ENCODE data around the gene DPY19L3. TPM values are rescaled to one million over a fixed set of nuclear protein-coding genes. Genes with fewer than 3 reads are reported as not detected.
A peak's percentile ranks its signal among the peaks of the same experiment; 100 is the strongest.
"Not testable (repeated sequence)": the region's sequence is repeated elsewhere in the genome, so short reads cannot be mapped to it uniquely, and the experiment has no call there.

DPY19L3 gene
- total RNA-seq, 5 donors from 2014 or later (not counting 1 experiment from before 2014, with no cell fraction given) = 11.1 to 17.4 (median 15.5) TPM

DNA sequence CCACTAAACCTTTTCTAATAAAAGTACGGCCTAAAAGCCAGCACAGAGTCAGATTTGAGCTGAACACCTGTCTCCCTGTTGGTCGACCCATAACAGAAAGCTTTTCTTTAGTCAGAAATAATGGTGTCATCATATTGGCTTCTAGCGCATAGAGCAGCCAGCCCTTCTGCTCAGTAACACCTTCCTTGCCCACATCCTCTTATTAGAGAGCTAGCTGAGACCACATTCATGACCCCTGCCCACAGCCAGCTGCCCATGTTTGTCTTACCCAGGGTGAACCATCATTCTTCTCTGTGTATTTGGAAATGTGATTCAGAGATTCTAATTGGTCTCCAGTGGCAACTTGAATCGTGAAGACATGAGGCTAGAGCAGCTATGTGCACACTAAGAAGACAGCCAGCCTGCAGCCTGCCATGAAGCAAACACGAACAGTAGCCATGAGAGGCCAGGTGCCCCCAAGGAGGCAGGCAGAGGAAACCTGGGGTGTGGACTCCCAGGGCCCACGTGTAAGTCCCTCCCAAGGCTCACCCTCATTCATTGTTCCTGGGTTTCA, 93.2 kb downstream of the DPY19L3 start:
- Mint-ChIP-seq H3K4me1 (peaks cover 0 to 12% (median 5%) of the 10 kb centered on the region in 3 donors), H3K27ac (no peak overlapping the region), H3K27me3 (peaks cover 0 to 6% of the 10 kb centered on the region in 2 donors), H3K4me3 (no peak overlapping the region), H3K9me3 (no peaks in the 10 kb centered on the region), H3K36me3 (no peaks in the 10 kb centered on the region)
- Histone ChIP-seq H3K36me3 (ENCODE audit: control insufficient read depth in 2 of 2, extremely low read depth in 1 of 2, insufficient read depth in 1 of 2, low read length in 1 of 2) (no peaks in the 10 kb centered on the region), H3K9me3 (no peaks in the 10 kb centered on the region), H3K27ac (ENCODE audit: low read length) (no peak overlapping the region), H3K4me1 (ENCODE audit: control insufficient read depth in 1 of 2, extremely low read depth in 1 of 2, insufficient read depth in 2 of 2, low read length in 2 of 2) (peaks cover 0 to 10% of the 10 kb centered on the region in 2 experiments), H3K27me3 (replicated peaks in 1 of 2; ENCODE audit: control insufficient read depth in 2 of 2, extremely low read depth in 1 of 2, insufficient read depth in 2 of 2, low read length in 1 of 2) (peaks cover 0 to 9% of the 10 kb centered on the region in 2 experiments), H3K4me3 (ENCODE audit: control insufficient read depth in 1 of 2, extremely low read depth in 1 of 2, low read length in 1 of 2) (no peak overlapping the region)
- peak in 22 of 35 experiments; percentile 4 to 55 (median 20) for DNase-seq
- CTCF ChIA-PET = no interaction called here
- 46% methylated on average over 6 of the region's 6 CpGs for WGBS (ENCODE audit: insufficient coverage)
- POLR2A ChIA-PET = no interaction called here
- peak in 2 of 4 experiments; percentile 36 to 61 for ATAC-seq (replicated peaks in 1 of 4)

DNA sequence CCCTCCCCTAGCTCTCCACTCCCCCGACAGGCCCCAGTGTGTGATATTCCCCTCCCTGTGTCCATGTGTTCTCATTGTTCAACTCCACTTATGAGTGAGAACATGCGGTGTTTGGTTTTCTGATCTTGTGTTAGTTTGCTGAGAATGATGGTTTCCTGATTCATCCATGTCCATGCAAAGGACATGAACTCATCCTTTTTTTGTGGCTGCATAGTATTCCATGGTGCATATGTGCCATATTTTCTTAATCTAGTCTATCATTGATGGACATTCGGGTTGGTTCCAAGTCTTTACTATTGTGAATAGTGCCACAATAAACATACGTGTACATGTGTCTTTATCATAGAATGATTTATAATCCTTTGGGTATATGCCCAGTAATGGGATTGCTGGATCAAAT, 106.9 kb downstream of the DPY19L3 start:
- WGBS (ENCODE audit: insufficient coverage) = no CpG with 5 or more reads among the region's 4 CpGs
- H3K4me3 ChIP-seq (ENCODE audit: control insufficient read depth in 1 of 2, extremely low read depth in 1 of 2, low read length in 1 of 2); H3K9me3 ChIP-seq; H3K36me3 ChIP-seq (ENCODE audit: control insufficient read depth in 2 of 2, extremely low read depth in 1 of 2, insufficient read depth in 1 of 2, low read length in 1 of 2); POLR2A ChIA-PET; ATAC-seq (replicated peaks in 1 of 4); H3K27me3 Mint-ChIP-seq; CTCF ChIA-PET; H3K4me3 Mint-ChIP-seq; H3K4me1 ChIP-seq (ENCODE audit: control insufficient read depth in 1 of 2, extremely low read depth in 1 of 2, insufficient read depth in 2 of 2, low read length in 2 of 2); H3K4me1 Mint-ChIP-seq; H3K27ac ChIP-seq (ENCODE audit: low read length); DNase-seq; H3K36me3 Mint-ChIP-seq; H3K27ac Mint-ChIP-seq; H3K27me3 ChIP-seq (replicated peaks in 1 of 2; ENCODE audit: control insufficient read depth in 2 of 2, extremely low read depth in 1 of 2, insufficient read depth in 2 of 2, low read length in 1 of 2): not testable (repeated sequence)
- H3K9me3 Mint-ChIP-seq = peaks cover 4 to 12% (median 11%) of the 10 kb centered on the region in 3 donors

DNA sequence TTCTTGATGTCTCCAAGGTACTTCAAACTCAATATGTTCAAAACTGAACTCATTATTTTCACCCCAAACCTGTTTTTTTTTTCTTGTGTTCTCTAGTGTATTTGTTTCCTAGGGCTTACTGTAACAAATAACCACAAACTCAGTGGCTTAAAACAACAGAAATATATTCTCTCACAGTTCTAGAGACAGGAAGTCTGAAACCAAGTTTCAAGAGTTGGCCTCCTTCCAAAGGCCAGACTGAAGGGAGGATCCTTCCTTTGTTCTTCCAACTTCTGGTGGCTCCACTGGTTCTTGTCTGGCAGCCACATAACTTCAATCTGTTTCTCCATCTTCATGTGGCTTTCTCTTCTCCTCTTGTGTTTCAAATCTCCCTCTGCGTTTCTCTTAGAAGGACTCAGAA, 113.5 kb downstream of the DPY19L3 start:
- Mint-ChIP-seq H3K4me1 (peaks cover 26 to 32% (median 30%) of the 10 kb centered on the region in 3 donors), H3K4me3 (peak overlapping the region in 1 of 3 donors; percentile 26), H3K36me3 (no peaks in the 10 kb centered on the region), H3K27ac (peak overlapping the region; percentile 54 to 68), H3K27me3 (no peaks in the 10 kb centered on the region), H3K9me3 (no peaks in the 10 kb centered on the region)
- Histone ChIP-seq H3K4me3 (ENCODE audit: control insufficient read depth in 1 of 2, extremely low read depth in 1 of 2, low read length in 1 of 2) (no peak overlapping the region), H3K9me3 (no peaks in the 10 kb centered on the region), H3K27me3 (replicated peaks in 1 of 2; ENCODE audit: control insufficient read depth in 2 of 2, extremely low read depth in 1 of 2, insufficient read depth in 2 of 2, low read length in 1 of 2) (no peaks in the 10 kb centered on the region), H3K4me1 (ENCODE audit: control insufficient read depth in 1 of 2, extremely low read depth in 1 of 2, insufficient read depth in 2 of 2, low read length in 2 of 2) (peaks cover 14 to 18% of the 10 kb centered on the region in 2 experiments), H3K27ac (ENCODE audit: low read length) (no peak overlapping the region), H3K36me3 (ENCODE audit: control insufficient read depth in 2 of 2, extremely low read depth in 1 of 2, insufficient read depth in 1 of 2, low read length in 1 of 2) (no peaks in the 10 kb centered on the region)
- ATAC-seq (replicated peaks in 1 of 4) (peak in 3 of 4 experiments; percentile 66 to 81 (median 72)), DNase-seq (peak in 16 of 35 experiments; percentile 1 to 51 (median 10))
- WGBS (ENCODE audit: insufficient coverage) = 0% methylated on average over 1 of the region's 1 CpG
- ChIA-PET CTCF (no interaction called here), POLR2A (no interaction called here)

DNA sequence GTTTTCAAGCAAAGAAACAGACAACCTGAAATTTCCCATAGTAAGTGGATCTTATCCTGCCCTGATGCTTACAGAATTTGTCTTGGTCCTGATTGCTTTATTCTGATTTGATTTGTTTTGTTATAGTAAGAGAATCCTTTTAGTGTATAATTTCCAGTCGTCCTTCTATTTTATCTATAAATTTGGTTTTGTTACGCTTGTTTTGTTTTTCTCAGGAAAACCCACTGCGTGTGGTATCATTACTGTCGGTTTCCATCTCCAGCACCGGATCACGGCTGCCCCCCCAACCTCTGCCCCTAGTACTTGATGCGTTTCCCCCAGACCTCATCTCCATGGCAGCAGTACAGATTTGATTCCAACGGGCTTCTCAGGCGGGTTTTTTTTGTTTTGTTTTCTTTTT, 117.4 kb downstream of the DPY19L3 start:
- no peaks in the 10 kb centered on the region for H3K27me3 ChIP-seq (replicated peaks in 1 of 2; ENCODE audit: control insufficient read depth in 2 of 2, extremely low read depth in 1 of 2, insufficient read depth in 2 of 2, low read length in 1 of 2)
- Mint-ChIP-seq H3K27ac (no peak overlapping the region), H3K4me3 (no peak overlapping the region), H3K4me1 (peaks cover 23 to 27% (median 26%) of the 10 kb centered on the region in 3 donors), H3K9me3 (no peaks in the 10 kb centered on the region), H3K27me3 (peaks cover 5 to 16% of the 10 kb centered on the region in 2 donors), H3K36me3 (no peaks in the 10 kb centered on the region)
- H3K36me3 ChIP-seq (ENCODE audit: control insufficient read depth in 2 of 2, extremely low read depth in 1 of 2, insufficient read depth in 1 of 2, low read length in 1 of 2) = no peaks in the 10 kb centered on the region
- POLR2A ChIA-PET = no interaction called here
- DNase-seq = no peak
- WGBS (ENCODE audit: insufficient coverage) = 88% methylated on average over 6 of the region's 9 CpGs
- H3K4me1 ChIP-seq (ENCODE audit: control insufficient read depth in 1 of 2, extremely low read depth in 1 of 2, insufficient read depth in 2 of 2, low read length in 2 of 2) = peaks cover 14% of the 10 kb centered on the region in 2 experiments
- no peak overlapping the region for H3K27ac ChIP-seq (ENCODE audit: low read length)
- CTCF ChIA-PET = no interaction called here
- H3K4me3 ChIP-seq (ENCODE audit: control insufficient read depth in 1 of 2, extremely low read depth in 1 of 2, low read length in 1 of 2) = no peak overlapping the region
- ATAC-seq (replicated peaks in 1 of 4) = no peak
- no peaks in the 10 kb centered on the region for H3K9me3 ChIP-seq

DNA sequence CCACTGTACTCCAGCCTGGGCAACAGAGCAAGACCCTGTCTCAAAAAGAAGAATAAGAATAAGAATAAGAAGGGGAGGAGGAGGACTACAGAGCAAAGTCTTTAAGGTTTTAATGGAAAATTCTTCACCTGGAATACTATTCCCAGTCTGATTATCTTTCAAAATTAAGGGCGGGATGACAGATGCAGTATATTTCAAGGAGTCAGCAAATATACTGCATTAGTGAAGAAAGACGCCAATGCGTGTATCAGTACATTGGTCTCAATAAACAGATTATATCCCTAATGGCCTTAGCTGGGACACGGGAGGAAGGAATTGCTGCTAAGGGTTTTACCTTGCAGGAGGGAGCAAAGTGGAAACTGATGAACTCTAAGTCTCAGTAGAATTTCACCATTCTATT, 121.3 kb downstream of the DPY19L3 start:
- Histone ChIP-seq H3K9me3 (no peaks in the 10 kb centered on the region), H3K27me3 (replicated peaks in 1 of 2; ENCODE audit: control insufficient read depth in 2 of 2, extremely low read depth in 1 of 2, insufficient read depth in 2 of 2, low read length in 1 of 2) (no peaks in the 10 kb centered on the region), H3K4me3 (ENCODE audit: control insufficient read depth in 1 of 2, extremely low read depth in 1 of 2, low read length in 1 of 2) (no peak overlapping the region), H3K4me1 (ENCODE audit: control insufficient read depth in 1 of 2, extremely low read depth in 1 of 2, insufficient read depth in 2 of 2, low read length in 2 of 2) (no peaks in the 10 kb centered on the region), H3K27ac (ENCODE audit: low read length) (no peak overlapping the region), H3K36me3 (ENCODE audit: control insufficient read depth in 2 of 2, extremely low read depth in 1 of 2, insufficient read depth in 1 of 2, low read length in 1 of 2) (no peaks in the 10 kb centered on the region)
- Mint-ChIP-seq H3K27ac (no peak overlapping the region), H3K4me1 (no peaks in the 10 kb centered on the region), H3K27me3 (peaks cover 5 to 20% of the 10 kb centered on the region in 2 donors), H3K36me3 (peaks cover 2% of the 10 kb centered on the region), H3K9me3 (peaks cover 0 to 8% (median 5%) of the 10 kb centered on the region in 3 donors), H3K4me3 (no peak overlapping the region)
- ChIA-PET CTCF (no interaction called here), POLR2A (no interaction called here)
- DNase-seq (no peak), ATAC-seq (replicated peaks in 1 of 4) (no peak)
- no CpG with 5 or more reads among the region's 4 CpGs for WGBS (ENCODE audit: insufficient coverage)

DNA sequence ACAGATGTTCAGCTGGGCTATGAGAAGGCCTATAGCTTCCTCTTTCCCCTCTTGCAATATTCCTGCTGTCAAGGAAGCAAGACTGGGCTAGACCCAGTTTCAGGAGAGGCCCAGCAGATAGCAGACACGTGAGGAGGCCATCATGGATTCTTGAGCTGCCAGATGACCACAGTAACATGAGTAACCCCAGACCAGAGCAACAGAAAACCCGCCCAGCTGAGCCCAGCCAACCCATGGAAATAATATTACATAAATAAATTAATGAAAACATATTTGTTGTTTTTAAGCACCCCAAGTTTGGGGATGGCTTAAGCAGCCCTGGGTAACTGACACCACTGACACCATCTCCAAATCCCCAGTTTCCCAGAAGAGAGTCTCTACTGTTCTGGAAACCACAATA, 125.2 kb downstream of the DPY19L3 start:
- Mint-ChIP-seq H3K4me1 (no peaks in the 10 kb centered on the region), H3K27ac (no peak overlapping the region), H3K36me3 (peaks cover 2% of the 10 kb centered on the region), H3K9me3 (peaks cover 5 to 20% (median 13%) of the 10 kb centered on the region in 3 donors), H3K27me3 (peaks cover 9 to 20% of the 10 kb centered on the region in 2 donors), H3K4me3 (no peak overlapping the region)
- ATAC-seq (replicated peaks in 1 of 4) (no peak), DNase-seq (no peak)
- 25% methylated on average over 1 of the region's 2 CpGs for WGBS (ENCODE audit: insufficient coverage)
- Histone ChIP-seq H3K27me3 (replicated peaks in 1 of 2; ENCODE audit: control insufficient read depth in 2 of 2, extremely low read depth in 1 of 2, insufficient read depth in 2 of 2, low read length in 1 of 2) (no peaks in the 10 kb centered on the region), H3K27ac (ENCODE audit: low read length) (no peak overlapping the region), H3K4me1 (ENCODE audit: control insufficient read depth in 1 of 2, extremely low read depth in 1 of 2, insufficient read depth in 2 of 2, low read length in 2 of 2) (no peaks in the 10 kb centered on the region), H3K36me3 (ENCODE audit: control insufficient read depth in 2 of 2, extremely low read depth in 1 of 2, insufficient read depth in 1 of 2, low read length in 1 of 2) (no peaks in the 10 kb centered on the region), H3K4me3 (ENCODE audit: control insufficient read depth in 1 of 2, extremely low read depth in 1 of 2, low read length in 1 of 2) (no peak overlapping the region), H3K9me3 (no peaks in the 10 kb centered on the region)
- CTCF ChIA-PET = no interaction called here
- POLR2A ChIA-PET = no interaction called here

DNA sequence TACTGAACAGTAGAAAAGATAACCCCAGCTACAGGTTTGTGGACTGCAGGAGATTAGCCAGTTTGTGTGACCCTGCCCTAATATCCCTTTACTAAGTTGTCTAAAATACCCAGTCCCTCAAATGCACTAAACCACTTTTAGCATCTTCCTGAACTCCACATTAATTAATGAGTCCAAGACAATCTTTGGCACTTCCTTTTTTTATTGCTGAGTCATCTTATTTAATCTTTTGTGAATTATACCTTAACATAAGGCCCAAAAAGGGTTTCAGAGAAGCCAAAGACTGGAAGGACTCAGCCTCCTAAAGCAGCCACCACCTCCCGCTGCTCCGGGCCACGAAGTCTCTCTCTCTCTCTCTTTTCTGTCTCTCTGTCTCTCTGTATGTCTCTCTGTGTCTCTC, 126.7 kb downstream of the DPY19L3 start:
- Mint-ChIP-seq H3K36me3 (peaks cover 2% of the 10 kb centered on the region), H3K4me3 (no peak overlapping the region), H3K4me1 (no peaks in the 10 kb centered on the region), H3K27me3 (peaks cover 6 to 13% of the 10 kb centered on the region in 2 donors), H3K27ac (no peak overlapping the region), H3K9me3 (peaks cover 5 to 20% (median 16%) of the 10 kb centered on the region in 3 donors)
- ChIA-PET POLR2A (no interaction called here), CTCF (no interaction called here)
- DNase-seq (no peak), ATAC-seq (replicated peaks in 1 of 4) (no peak)
- Histone ChIP-seq H3K36me3 (ENCODE audit: control insufficient read depth in 2 of 2, extremely low read depth in 1 of 2, insufficient read depth in 1 of 2, low read length in 1 of 2) (no peaks in the 10 kb centered on the region), H3K9me3 (no peaks in the 10 kb centered on the region), H3K4me1 (ENCODE audit: control insufficient read depth in 1 of 2, extremely low read depth in 1 of 2, insufficient read depth in 2 of 2, low read length in 2 of 2) (no peaks in the 10 kb centered on the region), H3K4me3 (ENCODE audit: control insufficient read depth in 1 of 2, extremely low read depth in 1 of 2, low read length in 1 of 2) (no peak overlapping the region), H3K27ac (ENCODE audit: low read length) (no peak overlapping the region), H3K27me3 (replicated peaks in 1 of 2; ENCODE audit: control insufficient read depth in 2 of 2, extremely low read depth in 1 of 2, insufficient read depth in 2 of 2, low read length in 1 of 2) (no peaks in the 10 kb centered on the region)
- WGBS (ENCODE audit: insufficient coverage) = 61% methylated on average over 3 of the region's 3 CpGs
